OCI-LY3 (cell line): ENCODE results near the gene RTP5.

Experiments used
- H2AFZ ChIP-seq: fragments of 200-600, 300-600 bp; shearing (Covaris generic); 2 replicates; pipeline ENCODE4 v1.6.0; 2014; ENCODE audit warnings: antibody characterized with exemption, low read depth, low read length
- H3K27ac ChIP-seq: fragments of 200-600, 300-600 bp; sonication (generic); 2 replicates; pipeline ENCODE4 v1.5.1; 2014; ENCODE audit warnings: mild to moderate bottlenecking, low read length, moderate library complexity, mixed read lengths
- H3K27me3 ChIP-seq: fragments of 200-600, 300-600 bp; sonication (generic); 2 replicates; pipeline ENCODE4 v1.6.1; 2014; ENCODE audit warnings: low read depth, low read length, mixed read lengths
- H3K36me3 ChIP-seq: fragments of 200-600, 300-600 bp; sonication (generic); replicated peaks from 2 replicates; pipeline ENCODE3; 2014; ENCODE audit warnings: low read depth, low read length, mixed read lengths
- H3K4me1 ChIP-seq: fragments of 300-600, 200-600 bp; sonication (generic); 2 replicates; pipeline ENCODE4 v1.6.1; 2014; ENCODE audit warnings: low read length, mixed read lengths
- H3K4me2 ChIP-seq: fragments of 200-600, 300-600 bp; sonication (generic); 2 replicates; pipeline ENCODE4 v1.6.1; 2014; ENCODE audit warnings: low read length, mixed read lengths
- H3K4me3 ChIP-seq: fragments of 300-600, 200-600 bp; sonication (generic); 2 replicates; pipeline ENCODE4 v1.5.1; 2014; ENCODE audit warnings: antibody characterized with exemption, mild to moderate bottlenecking, low read length, moderate library complexity
- H3K79me2 ChIP-seq: fragments of 300-600, 200-600 bp; shearing (Covaris generic); 2 replicates; pipeline ENCODE4 v1.6.1; 2014; ENCODE audit warnings: mild to moderate bottlenecking, low read length, mixed read lengths
- H3K9ac ChIP-seq: fragments of 300-600, 200-600 bp; shearing (Covaris generic); 2 replicates; pipeline ENCODE4 v1.6.0; 2014; ENCODE audit warnings: mild to moderate bottlenecking, low read length, moderate library complexity
- H3K9me3 ChIP-seq: fragments of 200-600, 300-600 bp; shearing (Covaris generic); 2 replicates; pipeline ENCODE4 v1.6.1; 2014; ENCODE audit warnings: low read length, mixed read lengths; ENCODE audit not compliant: insufficient read depth
- H4K20me1 ChIP-seq: fragments of 200-600, 300-600 bp; sonication (generic); 2 replicates; pipeline ENCODE4 v1.6.1; 2016; ENCODE audit warnings: low read length, mixed read lengths; ENCODE audit not compliant: insufficient read depth
- CTCF ChIP-seq: fragments of 200-600, 300-600 bp; sonication (generic); IDR thresholded peaks from 2 replicates; pipeline ENCODE4 v1.5.1; 2014; ENCODE audit warnings: antibody characterized with exemption, low read length, low read depth
- EZH2phosphoT487 ChIP-seq: fragments of 200-600 bp; shearing (Covaris generic); IDR thresholded peaks from 2 replicates; pipeline ENCODE4 v1.6.1; 2018; ENCODE audit warnings: antibody characterized with exemption, mixed run types, low read depth

The RTP5 gene

GRCh38 chr2:241834527-241835210 is 34.9 kb upstream of the RTP5 start:
- H3K36me3 ChIP-seq: no peaks in the 10 kb centered on the region
- no peak overlapping the region for H3K4me3 ChIP-seq
- no peaks in the 10 kb centered on the region for H3K4me1 ChIP-seq
- peaks cover 33% of the 10 kb centered on the region for H3K27me3 ChIP-seq
- H3K79me2 ChIP-seq: no peaks in the 10 kb centered on the region
- no peak overlapping the region for H3K9ac ChIP-seq
- TF ChIP-seq CTCF: no peak
- no peak for TF ChIP-seq EZH2phosphoT487
- no peak overlapping the region for H3K4me2 ChIP-seq
- no peak overlapping the region for H3K27ac ChIP-seq
- H4K20me1 ChIP-seq: no peaks in the 10 kb centered on the region
- H2AFZ ChIP-seq: no peak overlapping the region
- no peaks in the 10 kb centered on the region for H3K9me3 ChIP-seq

- no peak overlapping the region for H2AFZ ChIP-seq
- no peaks in the 10 kb centered on the region for H3K9me3 ChIP-seq
- no peaks in the 10 kb centered on the region for H3K4me1 ChIP-seq
- TF ChIP-seq EZH2phosphoT487: no peak
- TF ChIP-seq CTCF: no peak
- no peak overlapping the region for H3K9ac ChIP-seq
- no peaks in the 10 kb centered on the region for H3K36me3 ChIP-seq
- H4K20me1 ChIP-seq: no peaks in the 10 kb centered on the region
- H3K4me2 ChIP-seq: no peak overlapping the region
- no peaks in the 10 kb centered on the region for H3K79me2 ChIP-seq
- H3K27me3 ChIP-seq: peaks cover 29% of the 10 kb centered on the region
- H3K27ac ChIP-seq: no peak overlapping the region
- no peak overlapping the region for H3K4me3 ChIP-seq
Measured at GRCh38 chr2:241835611-241836010, 33.9 kb upstream of the RTP5 start.

GRCh38 chr2:241836292-241836691 is 33.2 kb upstream of the RTP5 start:
- Histone ChIP-seq H3K4me3 (no peak overlapping the region), H3K9me3 (no peaks in the 10 kb centered on the region), H2AFZ (no peak overlapping the region), H4K20me1 (no peaks in the 10 kb centered on the region), H3K27ac (no peak overlapping the region), H3K4me1 (no peaks in the 10 kb centered on the region), H3K9ac (no peak overlapping the region), H3K79me2 (no peaks in the 10 kb centered on the region), H3K27me3 (peaks cover 23% of the 10 kb centered on the region), H3K4me2 (no peak overlapping the region), H3K36me3 (no peaks in the 10 kb centered on the region)
- TF ChIP-seq EZH2phosphoT487: no peak
- TF ChIP-seq CTCF: no peak

- no peak overlapping the region for H3K4me2 ChIP-seq
- H3K4me3 ChIP-seq: no peak overlapping the region
- no peaks in the 10 kb centered on the region for H3K79me2 ChIP-seq
- no peaks in the 10 kb centered on the region for H3K9me3 ChIP-seq
- no peaks in the 10 kb centered on the region for H3K4me1 ChIP-seq
- no peaks in the 10 kb centered on the region for H4K20me1 ChIP-seq
- no peak overlapping the region for H2AFZ ChIP-seq
- H3K36me3 ChIP-seq: no peaks in the 10 kb centered on the region
- H3K9ac ChIP-seq: no peak overlapping the region
- no peak overlapping the region for H3K27ac ChIP-seq
- peaks cover 19% of the 10 kb centered on the region for H3K27me3 ChIP-seq
- TF ChIP-seq EZH2phosphoT487: no peak
- TF ChIP-seq CTCF: no peak
Measured at GRCh38 chr2:241837197-241837965, 32.1 kb upstream of the RTP5 start.
